Measurements from ENCODE around the gene EIF4G3. TPM values are rescaled to one million over a fixed set of nuclear protein-coding genes. Genes with fewer than 3 reads are reported as not detected.
A peak's percentile ranks its signal among the peaks of the same experiment; 100 is the strongest.

The EIF4G3 gene
- polyA plus RNA-seq, 1 donor (not counting 4 experiments of a cell fraction or from before 2014, with no cell fraction given), result 44.6 TPM

DNA sequence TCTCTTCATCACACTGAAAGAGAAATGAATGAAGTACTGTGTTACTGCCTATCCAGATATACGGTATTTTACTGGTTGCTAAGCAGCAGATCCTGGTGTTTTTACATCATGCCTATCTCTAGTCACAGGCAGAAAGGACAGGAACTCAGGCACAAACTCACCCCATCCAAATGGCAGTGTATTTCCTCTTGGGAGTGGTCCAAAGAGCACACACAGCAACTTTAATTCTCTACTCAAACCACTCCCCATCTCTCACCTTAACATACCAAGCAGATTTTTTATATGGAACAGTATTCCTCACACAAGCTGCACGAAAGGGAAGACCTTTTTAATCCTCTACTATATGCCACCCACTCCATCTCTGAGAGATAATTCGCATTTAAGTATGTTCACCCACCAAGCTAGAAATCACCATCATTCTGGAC is 27.3 kb downstream of the EIF4G3 start:
- Histone ChIP-seq H3K4me1 (ENCODE audit: control insufficient read depth, extremely low read depth, insufficient read depth, low read length) (peaks cover 39% of the 10 kb centered on the region), H3K9ac (ENCODE audit: control insufficient read depth, extremely low read depth, insufficient read depth, low read length) (peak overlapping the region; percentile 14), H3K4me2 (ENCODE audit: control insufficient read depth, extremely low read depth, insufficient read depth, low read depth, low read length) (peak overlapping the region; percentile 45), H2AFZ (ENCODE audit: control insufficient read depth, low read length) (no peak overlapping the region), H3K9me1 (ENCODE audit: control insufficient read depth, extremely low read depth, insufficient read depth, low read length) (no peaks in the 10 kb centered on the region), H3K79me2 (ENCODE audit: control insufficient read depth, insufficient read depth, low read length) (peaks cover 45% of the 10 kb centered on the region), H3K9me3 (ENCODE audit: control insufficient read depth, low read depth, low read length) (no peaks in the 10 kb centered on the region), H3K27ac (ENCODE audit: control insufficient read depth, insufficient read depth, low read length) (peak overlapping the region; percentile 75), H3K4me3 (ENCODE audit: control insufficient read depth in 2 of 3, extremely low read depth in 1 of 3, insufficient read depth in 2 of 3, low read depth in 1 of 3, low read length in 3 of 3) (no peak overlapping the region), H4K20me1 (ENCODE audit: control insufficient read depth, extremely low read depth, insufficient read depth, low read length) (no peaks in the 10 kb centered on the region), H3K36me3 (ENCODE audit: control insufficient read depth in 2 of 2, extremely low read depth in 1 of 2, insufficient read depth in 2 of 2, low read length in 2 of 2) (peaks cover 2 to 7% of the 10 kb centered on the region in 2 experiments), H3K27me3 (ENCODE audit: control insufficient read depth, extremely low read depth, insufficient read depth, low read length) (no peaks in the 10 kb centered on the region)
- FAIRE-seq (no peak), DNase-seq (ENCODE audit: low read depth, low spot score) (peak; percentile 40)
- dilution Hi-C loops (cut with MboI; ENCODE audit: extremely low pct_ligation_motif_present, low sequenced_read_pairs), result no loop called here
- TF ChIP-seq, protein P1, sequence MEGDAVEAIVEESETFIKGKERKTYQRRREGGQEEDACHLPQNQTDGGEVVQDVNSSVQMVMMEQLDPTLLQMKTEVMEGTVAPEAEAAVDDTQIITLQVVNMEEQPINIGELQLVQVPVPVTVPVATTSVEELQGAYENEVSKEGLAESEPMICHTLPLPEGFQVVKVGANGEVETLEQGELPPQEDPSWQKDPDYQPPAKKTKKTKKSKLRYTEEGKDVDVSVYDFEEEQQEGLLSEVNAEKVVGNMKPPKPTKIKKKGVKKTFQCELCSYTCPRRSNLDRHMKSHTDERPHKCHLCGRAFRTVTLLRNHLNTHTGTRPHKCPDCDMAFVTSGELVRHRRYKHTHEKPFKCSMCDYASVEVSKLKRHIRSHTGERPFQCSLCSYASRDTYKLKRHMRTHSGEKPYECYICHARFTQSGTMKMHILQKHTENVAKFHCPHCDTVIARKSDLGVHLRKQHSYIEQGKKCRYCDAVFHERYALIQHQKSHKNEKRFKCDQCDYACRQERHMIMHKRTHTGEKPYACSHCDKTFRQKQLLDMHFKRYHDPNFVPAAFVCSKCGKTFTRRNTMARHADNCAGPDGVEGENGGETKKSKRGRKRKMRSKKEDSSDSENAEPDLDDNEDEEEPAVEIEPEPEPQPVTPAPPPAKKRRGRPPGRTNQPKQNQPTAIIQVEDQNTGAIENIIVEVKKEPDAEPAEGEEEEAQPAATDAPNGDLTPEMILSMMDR (optimal IDR thresholded peaks at IDR 0.05 in 1 of 3, IDR thresholded peaks at IDR 0.05 in 1 of 3, conservative IDR thresholded peaks at IDR 0.05 in 1 of 3; ENCODE audit: extremely low read depth in 1 of 3, insufficient read depth in 2 of 3, low read length in 3 of 3), result no peak
- no peak for TF ChIP-seq EZH2 (IDR thresholded peaks at IDR 0.05; ENCODE audit: low read length)

DNA sequence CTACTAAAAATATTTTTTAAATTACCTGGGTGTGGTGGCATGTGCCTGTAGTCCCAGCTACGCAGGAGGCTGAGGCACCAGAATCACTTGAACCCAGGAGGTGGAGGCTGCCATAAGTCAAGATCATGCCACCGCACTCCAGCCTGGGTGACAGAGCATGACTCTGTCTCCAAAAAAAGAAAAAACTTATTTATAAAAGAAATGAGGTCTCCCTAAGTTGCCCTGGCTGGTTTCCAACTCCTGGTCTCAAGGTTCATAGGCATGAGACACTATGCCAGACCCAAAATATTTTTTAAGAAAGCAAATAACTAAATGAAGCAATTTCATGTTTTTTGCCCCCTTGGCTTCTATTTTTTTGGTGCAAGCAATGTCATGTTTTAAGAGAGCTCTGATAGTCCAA is 32.9 kb downstream of the EIF4G3 start:
- Histone ChIP-seq H3K9ac (ENCODE audit: control insufficient read depth, extremely low read depth, insufficient read depth, low read length) (no peak overlapping the region), H3K4me3 (ENCODE audit: control insufficient read depth in 2 of 3, extremely low read depth in 1 of 3, insufficient read depth in 2 of 3, low read depth in 1 of 3, low read length in 3 of 3) (no peak overlapping the region), H3K9me1 (ENCODE audit: control insufficient read depth, extremely low read depth, insufficient read depth, low read length) (no peaks in the 10 kb centered on the region), H2AFZ (ENCODE audit: control insufficient read depth, low read length) (no peak overlapping the region), H3K4me1 (ENCODE audit: control insufficient read depth, extremely low read depth, insufficient read depth, low read length) (peaks cover 2% of the 10 kb centered on the region), H3K9me3 (ENCODE audit: control insufficient read depth, low read depth, low read length) (no peaks in the 10 kb centered on the region), H3K4me2 (ENCODE audit: control insufficient read depth, extremely low read depth, insufficient read depth, low read depth, low read length) (no peak overlapping the region), H3K36me3 (ENCODE audit: control insufficient read depth in 2 of 2, extremely low read depth in 1 of 2, insufficient read depth in 2 of 2, low read length in 2 of 2) (peaks cover 5 to 10% of the 10 kb centered on the region in 2 experiments), H3K79me2 (ENCODE audit: control insufficient read depth, insufficient read depth, low read length) (peaks cover 33% of the 10 kb centered on the region), H4K20me1 (ENCODE audit: control insufficient read depth, extremely low read depth, insufficient read depth, low read length) (no peaks in the 10 kb centered on the region), H3K27ac (ENCODE audit: control insufficient read depth, insufficient read depth, low read length) (no peak overlapping the region), H3K27me3 (ENCODE audit: control insufficient read depth, extremely low read depth, insufficient read depth, low read length) (no peaks in the 10 kb centered on the region)
- FAIRE-seq (no peak), DNase-seq (ENCODE audit: low read depth, low spot score) (no peak)
- TF ChIP-seq, protein P1 (optimal IDR thresholded peaks at IDR 0.05 in 1 of 3, IDR thresholded peaks at IDR 0.05 in 1 of 3, conservative IDR thresholded peaks at IDR 0.05 in 1 of 3; ENCODE audit: extremely low read depth in 1 of 3, insufficient read depth in 2 of 3, low read length in 3 of 3), result no peak
- dilution Hi-C loops (cut with MboI; ENCODE audit: extremely low pct_ligation_motif_present, low sequenced_read_pairs), result no loop called here
